SK-N-SH (cell line): ENCODE results near the gene TNK2. TPM values are rescaled to one million over a fixed set of nuclear protein-coding genes. Genes with fewer than 3 reads are reported as not detected.

Experiments
- CTCF ChIA-PET: fragments of 300-600, 350-600 bp; formaldehyde crosslinking; extraction: SDS; loops from one replicate; lab custom pipeline; 2021; lab: Yijun Ruan, JAX
- POLR2A ChIA-PET: fragments of 350-600 bp; sonication (Branson Sonifier 250); formaldehyde crosslinking; extraction: SDS; loops from one replicate; lab custom pipeline; 2020; ENCODE audit warnings: antibody characterized with exemption, inconsistent platforms; lab: Yijun Ruan, JAX
- DNase-seq: peaks from one replicate; pipeline ENCODE4 v3.0.0; 2012
- H2AFZ ChIP-seq: fragments of 200-600 bp; sonication (generic); 2 replicates; pipeline ENCODE4 v1.8.1; 2016; ENCODE audit warnings: antibody characterized with exemption, mild to moderate bottlenecking, low read depth
- H3F3A ChIP-seq: fragments of 200-600 bp; sonication (generic); replicated peaks from 2 replicates; pipeline ENCODE3; 2016; ENCODE audit warnings: antibody characterized with exemption, mild to moderate bottlenecking; ENCODE audit not compliant: insufficient read depth
- H3K27ac ChIP-seq, 2 experiments: fragments of 200-500 bp in 1 of 2; fragments of 200-600 bp in 1 of 2; sonication (Bioruptor generic) in 1 of 2; sonication (generic), shearing (Covaris generic) in 1 of 2; 2 replicates each; pipeline versions ENCODE4 v1.5.1 to v1.6.1; 2014 to 2016; ENCODE audit warnings: low read depth in 2 of 2, inconsistent platforms in 1 of 2, low read length in 1 of 2, mild to moderate bottlenecking in 1 of 2, mixed read lengths in 1 of 2
- H3K27me3 ChIP-seq: fragments of 200-600 bp; sonication (generic), shearing (Covaris generic); 2 replicates; pipeline ENCODE4 v1.6.1; 2016; ENCODE audit warnings: mixed run types; ENCODE audit not compliant: insufficient read depth
- H3K36me3 ChIP-seq, 2 experiments: fragments of 200-500 bp in 1 of 2; fragments of 200-600 bp in 1 of 2; sonication (Bioruptor generic) in 1 of 2; sonication (generic) in 1 of 2; replicated peaks in 1 of 2; 2 replicates each; pipeline versions ENCODE3 to v1.5.1; 2014 to 2016; ENCODE audit warnings: low read length in 1 of 2, mild to moderate bottlenecking in 1 of 2; ENCODE audit not compliant: insufficient read depth in 2 of 2, control insufficient read depth in 1 of 2
- H3K4me1 ChIP-seq, 2 experiments: fragments of 200-500 bp in 1 of 2; fragments of 200-600 bp in 1 of 2; sonication (Bioruptor generic) in 1 of 2; sonication (generic), shearing (Covaris generic) in 1 of 2; 2 replicates each; pipeline versions ENCODE4 v1.5.1 to v1.6.1; 2014 to 2016; ENCODE audit warnings: low read depth in 1 of 2, low read length in 1 of 2, mixed run types in 1 of 2; ENCODE audit not compliant: insufficient read depth in 2 of 2, control insufficient read depth in 1 of 2
- H3K4me2 ChIP-seq: fragments of 200-600 bp; sonication (generic), shearing (Covaris generic); 2 replicates; pipeline ENCODE4 v1.6.1; 2017; ENCODE audit warnings: mixed run types
- H3K4me3 ChIP-seq, 2 experiments: fragments of 200-500 bp in 1 of 2; fragments of 200-600 bp in 1 of 2; sonication (Bioruptor generic) in 1 of 2; sonication (generic), shearing (Covaris generic) in 1 of 2; 2 replicates each; pipeline versions ENCODE4 v1.5.1 to v1.8.1; 2014 to 2016; ENCODE audit warnings: low read depth in 2 of 2, inconsistent platforms in 1 of 2, low read length in 1 of 2, mild to moderate bottlenecking in 1 of 2, mixed read lengths in 1 of 2, moderate library complexity in 1 of 2
- H3K79me2 ChIP-seq: fragments of 200-600 bp; sonication (generic); 2 replicates; pipeline ENCODE4 v1.8.1; 2017; ENCODE audit warnings: mild to moderate bottlenecking; ENCODE audit not compliant: insufficient read depth
- H3K9ac ChIP-seq: fragments of 200-600 bp; sonication (generic); 2 replicates; pipeline ENCODE4 v1.6.1; 2017; ENCODE audit warnings: mixed run types
- H3K9me2 ChIP-seq: fragments of 200-600 bp; sonication (generic); 2 replicates; pipeline ENCODE4 v1.6.1; 2017; ENCODE audit warnings: mixed run types
- H3K9me3 ChIP-seq: fragments of 200-600 bp; sonication (generic); 2 replicates; pipeline ENCODE4 v1.6.1; 2017; ENCODE audit warnings: mixed run types, mild to moderate bottlenecking, moderate library complexity
- H4K20me1 ChIP-seq: fragments of 200-600 bp; sonication (generic); 2 replicates; pipeline ENCODE4 v1.6.1; 2017; ENCODE audit warnings: mild to moderate bottlenecking, mixed run types; ENCODE audit not compliant: insufficient read depth
- FOSL2 ChIP-seq: IDR thresholded peaks from 2 replicates; pipeline ENCODE4 v1.4.0; 2012; ENCODE audit warnings: low read depth, mild to moderate bottlenecking, moderate library complexity, borderline replicate concordance
- FOXM1 ChIP-seq: IDR thresholded peaks from 2 replicates; pipeline ENCODE4 v1.4.0; 2012; ENCODE audit warnings: low read depth, mild to moderate bottlenecking
- GATA2 ChIP-seq: sonication (generic); formaldehyde crosslinking; IDR thresholded peaks from 2 replicates; pipeline ENCODE4 v1.5.0; 2020; ENCODE audit warnings: mild to moderate bottlenecking, missing genetic modification reagents
- JUND ChIP-seq: IDR thresholded peaks from 2 replicates; pipeline ENCODE4 v1.4.0; 2012
- NFIC ChIP-seq: IDR thresholded peaks from 2 replicates; pipeline ENCODE4 v1.4.0; 2012; ENCODE audit warnings: borderline replicate concordance
- NRF1 ChIP-seq: IDR thresholded peaks from 2 replicates; pipeline ENCODE4 v1.6.1; 2012; ENCODE audit warnings: low read depth, mild to moderate bottlenecking, low read length
- POLR2AphosphoS5 ChIP-seq: IDR thresholded peaks from 2 replicates; pipeline ENCODE4 v1.6.1; 2012; ENCODE audit warnings: low read depth, low read length
- RCOR1 ChIP-seq: fragments of 150-350 bp; IDR thresholded peaks from 2 replicates; pipeline ENCODE4 v1.6.1; 2017; ENCODE audit warnings: antibody characterized with exemption, low read length
- RXRA ChIP-seq: IDR thresholded peaks from 2 replicates; pipeline ENCODE4 v1.4.0; 2012; ENCODE audit warnings: low read depth, mild to moderate bottlenecking, borderline replicate concordance
- TEAD4 ChIP-seq: IDR thresholded peaks from 2 replicates; pipeline ENCODE4 v1.4.0; 2012; ENCODE audit warnings: mild to moderate bottlenecking, borderline replicate concordance; ENCODE audit not compliant: insufficient read depth
- USF2 ChIP-seq: fragments of 150-350 bp; IDR thresholded peaks from 2 replicates; pipeline ENCODE4 v1.6.1; 2017; ENCODE audit warnings: antibody characterized with exemption, low read length, low read depth, borderline replicate concordance
- YY1 ChIP-seq: IDR thresholded peaks from 2 replicates; pipeline ENCODE4 v1.4.0; 2012; ENCODE audit warnings: low read depth, mild to moderate bottlenecking
- ZBTB33 ChIP-seq: IDR thresholded peaks from 2 replicates; pipeline ENCODE4 v1.4.0; 2012; ENCODE audit warnings: low read depth, borderline replicate concordance
- WGBS: methylation state at CpG from one replicate; pipeline ENCODE4 v1.1.6; 2017; ENCODE audit warnings: low lambda C conversion rate; 5-methylcytosine and 5-hydroxymethylcytosine counted together
- polyA plus RNA-seq, 3 experiments: library from polyadenylated mRNA; depleted of rRNA; stranded (reverse); fragments of >200 nt; gene quantifications; 2 replicates each; pipeline ENCODE4 v1.2.3, GENCODE V29; 2012
- TF ChIP-seq, protein P1 (sequence below): IDR thresholded peaks from 2 replicates; pipeline ENCODE4 v1.6.1; 2012; ENCODE audit warnings: mild to moderate bottlenecking, low read depth, low read length, moderate library complexity

The TNK2 gene
- polyA plus RNA-seq, 1 of the 3 experiments (the other 2 are of a cell fraction): 17.3 TPM

- Histone ChIP-seq H3K4me3 (no peak overlapping the region), H3K9me3 (no peaks in the 10 kb centered on the region), H3K27me3 (no peaks in the 10 kb centered on the region), H3K4me1 (no peaks in the 10 kb centered on the region), H3F3A (no peaks in the 10 kb centered on the region), H3K9me2 (no peaks in the 10 kb centered on the region), H3K36me3 (peaks cover 7 to 58% of the 10 kb centered on the region in 2 experiments), H4K20me1 (no peaks in the 10 kb centered on the region), H3K79me2 (no peaks in the 10 kb centered on the region), H3K27ac (no peak overlapping the region), H3K4me2 (no peak overlapping the region), H2AFZ (no peak overlapping the region), H3K9ac (no peak overlapping the region)
- CTCF ChIA-PET: interaction anchor here (0.8 to 1.0 kb wide), 3 partner anchors 10 to 21 kb away, joined by 3 to 4 read pairs (median 3); no protein-coding TSS in a partner anchor
- POLR2A ChIA-PET: no interaction called here
- TF ChIP-seq USF2 (no peak), RCOR1 (no peak), TEAD4 (no peak), RXRA (no peak), JUND (no peak), FOXM1 (no peak), POLR2AphosphoS5 (no peak), NRF1 (no peak), ZBTB33 (no peak), YY1 (no peak), NFIC (no peak), GATA2 (CRISPR knock-in tag) (no peak), FOSL2 (no peak)
- TF ChIP-seq, protein P1, sequence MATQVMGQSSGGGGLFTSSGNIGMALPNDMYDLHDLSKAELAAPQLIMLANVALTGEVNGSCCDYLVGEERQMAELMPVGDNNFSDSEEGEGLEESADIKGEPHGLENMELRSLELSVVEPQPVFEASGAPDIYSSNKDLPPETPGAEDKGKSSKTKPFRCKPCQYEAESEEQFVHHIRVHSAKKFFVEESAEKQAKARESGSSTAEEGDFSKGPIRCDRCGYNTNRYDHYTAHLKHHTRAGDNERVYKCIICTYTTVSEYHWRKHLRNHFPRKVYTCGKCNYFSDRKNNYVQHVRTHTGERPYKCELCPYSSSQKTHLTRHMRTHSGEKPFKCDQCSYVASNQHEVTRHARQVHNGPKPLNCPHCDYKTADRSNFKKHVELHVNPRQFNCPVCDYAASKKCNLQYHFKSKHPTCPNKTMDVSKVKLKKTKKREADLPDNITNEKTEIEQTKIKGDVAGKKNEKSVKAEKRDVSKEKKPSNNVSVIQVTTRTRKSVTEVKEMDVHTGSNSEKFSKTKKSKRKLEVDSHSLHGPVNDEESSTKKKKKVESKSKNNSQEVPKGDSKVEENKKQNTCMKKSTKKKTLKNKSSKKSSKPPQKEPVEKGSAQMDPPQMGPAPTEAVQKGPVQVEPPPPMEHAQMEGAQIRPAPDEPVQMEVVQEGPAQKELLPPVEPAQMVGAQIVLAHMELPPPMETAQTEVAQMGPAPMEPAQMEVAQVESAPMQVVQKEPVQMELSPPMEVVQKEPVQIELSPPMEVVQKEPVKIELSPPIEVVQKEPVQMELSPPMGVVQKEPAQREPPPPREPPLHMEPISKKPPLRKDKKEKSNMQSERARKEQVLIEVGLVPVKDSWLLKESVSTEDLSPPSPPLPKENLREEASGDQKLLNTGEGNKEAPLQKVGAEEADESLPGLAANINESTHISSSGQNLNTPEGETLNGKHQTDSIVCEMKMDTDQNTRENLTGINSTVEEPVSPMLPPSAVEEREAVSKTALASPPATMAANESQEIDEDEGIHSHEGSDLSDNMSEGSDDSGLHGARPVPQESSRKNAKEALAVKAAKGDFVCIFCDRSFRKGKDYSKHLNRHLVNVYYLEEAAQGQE: no peak
- DNase-seq: no peak
- WGBS: 100% methylated on average over 3 of the region's 4 CpGs
Observed at GRCh38 chr3:195880037-195880431, 28.3 kb downstream of the TNK2 start.
